NCI-H526 (cell line): ENCODE results near the gene DNAJB6.

ENCODE experiments used
- DNase-seq, 2 experiments: peaks; one replicate each; lab custom pipeline; 2025; lab: John Stamatoyannopoulos, UW

The DNAJB6 gene

DNA sequence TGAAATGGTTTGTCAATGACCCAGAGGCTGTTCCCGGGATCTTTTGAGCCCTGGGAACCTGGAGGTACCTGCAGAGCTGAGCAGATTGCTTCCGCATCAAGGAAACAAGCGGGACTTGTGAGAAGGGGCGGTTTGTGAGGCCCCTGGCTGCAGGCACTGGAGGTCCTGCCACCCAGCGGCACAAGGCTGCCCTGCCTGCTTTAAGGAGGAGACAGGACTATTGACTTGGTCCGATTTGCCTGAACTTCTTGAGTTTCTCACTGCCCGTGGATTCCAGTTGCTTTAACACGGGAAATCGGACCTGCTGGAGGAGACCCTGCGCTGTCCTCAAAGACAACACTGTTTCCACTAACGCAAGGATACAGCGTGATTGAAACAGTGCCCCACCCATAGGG lies 130.1 kb downstream of the DNAJB6 start:
- peak in 1 of 2 experiments; percentile 48 for DNase-seq
